ENCODE data around the gene WDFY2.

The WDFY2 gene

GRCh38 chr13:51599444-51600176 lies 15.3 kb downstream of the WDFY2 start:
- FAIRE-seq: no peak
- no peak for DNase-seq (ENCODE audit: low spot score)

GRCh38 chr13:51600703-51601102 lies 16.4 kb downstream of the WDFY2 start:
- DNase-seq (ENCODE audit: low spot score): no peak
- no peak for FAIRE-seq

DNA sequence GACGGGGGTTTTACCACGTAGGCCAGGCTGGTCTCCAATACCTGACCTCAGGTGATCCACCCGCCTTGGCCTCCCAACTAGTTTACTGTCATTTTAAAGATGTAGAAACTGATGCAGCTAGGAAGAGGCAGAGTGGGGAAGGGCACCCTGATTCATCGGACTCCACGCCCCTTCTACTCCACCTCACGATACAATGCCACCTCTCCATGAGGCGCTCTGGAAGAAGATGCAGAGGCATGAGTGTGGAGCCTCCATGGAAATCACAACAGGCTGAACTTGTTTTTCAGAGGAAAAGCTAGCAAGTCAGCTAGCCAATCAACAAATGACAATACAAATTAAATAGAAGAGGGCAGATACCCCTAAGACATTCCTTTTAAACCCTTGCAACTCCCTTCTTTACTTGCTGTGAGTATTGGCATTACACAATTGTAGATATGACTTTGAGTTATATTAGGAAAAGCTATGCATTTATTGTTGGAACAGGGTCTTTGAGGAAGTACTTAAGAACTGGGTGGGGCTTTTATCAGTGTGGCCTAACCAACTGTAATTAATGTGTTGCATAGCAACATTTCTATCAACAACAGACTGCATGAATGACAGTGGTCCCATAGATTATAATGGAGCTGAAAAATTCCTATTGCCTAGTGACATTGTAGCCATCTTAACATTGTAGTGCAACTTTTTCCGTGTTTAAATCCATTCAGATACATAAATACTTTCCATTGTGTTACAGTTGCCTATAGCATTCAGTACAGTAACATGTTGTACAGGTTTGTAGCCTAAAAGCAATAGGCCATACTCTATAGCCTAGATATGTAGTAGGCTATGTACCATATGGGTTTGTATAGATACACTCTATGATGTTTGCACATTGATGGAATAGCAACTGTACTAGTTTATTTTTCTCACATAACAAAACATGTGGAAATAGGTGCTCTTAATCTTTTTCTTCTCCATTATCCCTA lies 17.6 kb downstream of the WDFY2 start:
- no peak for DNase-seq (ENCODE audit: low spot score)
- no peak for FAIRE-seq

DNA sequence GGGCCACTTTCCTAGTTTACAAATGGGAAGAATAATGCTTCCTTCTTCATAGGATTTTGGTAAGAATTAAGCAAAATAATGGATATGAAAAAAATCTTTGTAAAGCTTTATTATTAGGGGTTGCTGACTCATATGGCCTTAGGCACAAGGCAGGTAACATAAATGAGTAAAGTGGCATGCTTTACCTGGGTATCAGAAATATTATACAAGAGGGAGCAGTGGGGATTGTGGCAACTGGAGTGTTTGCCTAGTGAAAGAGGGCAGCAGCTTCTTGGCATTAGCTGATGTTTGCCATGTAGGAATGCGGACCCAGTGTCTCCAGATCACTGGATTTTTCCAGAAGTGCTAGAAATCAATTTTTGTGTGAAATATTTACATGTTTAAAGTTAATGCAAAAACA lies 19.5 kb downstream of the WDFY2 start:
- no peak for FAIRE-seq

DNA sequence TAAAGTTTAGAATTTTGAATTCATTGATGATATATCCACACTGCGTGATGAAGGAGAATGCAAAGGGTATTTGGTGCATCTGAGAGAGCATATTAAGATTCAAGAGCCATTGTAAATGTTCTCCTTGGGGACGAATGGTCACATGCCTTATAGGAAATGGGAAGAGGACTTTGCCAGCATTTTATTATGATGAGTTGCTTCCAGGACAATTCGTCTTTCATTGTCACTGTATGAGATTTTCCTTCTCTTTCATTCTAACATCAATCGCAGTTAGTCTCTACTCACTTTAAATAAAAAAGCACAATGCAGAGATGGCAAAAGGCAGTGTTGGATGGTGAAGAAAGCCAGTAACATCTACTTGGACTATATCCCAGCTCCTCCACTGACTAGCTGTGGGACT lies 21.4 kb downstream of the WDFY2 start:
- FAIRE-seq (no peak), DNase-seq (ENCODE audit: low spot score) (no peak)

More for the DNA sequence above, 19.5 kb downstream of the WDFY2 start:
- DNase-seq (ENCODE audit: low spot score): no peak

- no peak for FAIRE-seq
- DNase-seq (ENCODE audit: low spot score): no peak
Observed at GRCh38 chr13:51607165-51607564, 22.9 kb downstream of the WDFY2 start.

GRCh38 chr13:51608857-51609406 lies 24.7 kb downstream of the WDFY2 start:
- FAIRE-seq: no peak
- DNase-seq (ENCODE audit: low spot score): no peak

DNA sequence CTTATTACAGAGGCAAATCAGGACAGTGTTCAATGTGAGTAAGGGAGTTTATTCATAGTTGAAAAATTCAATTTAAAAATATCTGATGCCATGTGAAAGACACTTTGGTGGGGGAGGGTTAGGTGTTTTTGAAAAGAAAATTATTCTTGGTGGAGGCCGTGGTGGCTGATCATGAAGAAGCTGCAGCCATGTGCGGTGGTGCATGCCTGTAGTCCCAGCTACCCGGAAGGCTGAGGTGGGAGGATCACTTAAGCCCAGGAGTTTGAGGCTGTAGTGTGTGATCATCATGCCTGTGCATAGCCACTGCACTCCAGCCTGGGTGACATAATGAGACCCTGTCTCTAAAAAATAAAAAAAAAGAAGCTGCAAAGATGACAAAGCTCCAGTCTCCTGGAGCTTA lies 28.6 kb downstream of the WDFY2 start:
- no peak for FAIRE-seq

GRCh38 chr13:51613535-51613934 lies 29.3 kb downstream of the WDFY2 start:
- no peak for DNase-seq (ENCODE audit: low spot score)
- no peak for FAIRE-seq

More for the DNA sequence above, 28.6 kb downstream of the WDFY2 start:
- no peak for DNase-seq (ENCODE audit: low spot score)

GRCh38 chr13:51614350-51614786 lies 30.1 kb downstream of the WDFY2 start:
- FAIRE-seq: no peak
- no peak for DNase-seq (ENCODE audit: low spot score)

GRCh38 chr13:51618626-51619025 lies 34.4 kb downstream of the WDFY2 start:
- FAIRE-seq (no peak), DNase-seq (ENCODE audit: low spot score) (no peak)

GRCh38 chr13:51619614-51620013 lies 35.4 kb downstream of the WDFY2 start:
- no peak for FAIRE-seq
- DNase-seq (ENCODE audit: low spot score): no peak

GRCh38 chr13:51620165-51620983 lies 36.1 kb downstream of the WDFY2 start:
- FAIRE-seq (no peak), DNase-seq (ENCODE audit: low spot score) (no peak)

- DNase-seq (ENCODE audit: low spot score): no peak
- no peak for FAIRE-seq
Observed at GRCh38 chr13:51621602-51622001, 37.3 kb downstream of the WDFY2 start.

- DNase-seq (ENCODE audit: low spot score): no peak
- no peak for FAIRE-seq
Observed at GRCh38 chr13:51623473-51623872, 39.2 kb downstream of the WDFY2 start.

GRCh38 chr13:51624207-51624606 lies 39.9 kb downstream of the WDFY2 start:
- no peak for FAIRE-seq
- no peak for DNase-seq (ENCODE audit: low spot score)

DNA sequence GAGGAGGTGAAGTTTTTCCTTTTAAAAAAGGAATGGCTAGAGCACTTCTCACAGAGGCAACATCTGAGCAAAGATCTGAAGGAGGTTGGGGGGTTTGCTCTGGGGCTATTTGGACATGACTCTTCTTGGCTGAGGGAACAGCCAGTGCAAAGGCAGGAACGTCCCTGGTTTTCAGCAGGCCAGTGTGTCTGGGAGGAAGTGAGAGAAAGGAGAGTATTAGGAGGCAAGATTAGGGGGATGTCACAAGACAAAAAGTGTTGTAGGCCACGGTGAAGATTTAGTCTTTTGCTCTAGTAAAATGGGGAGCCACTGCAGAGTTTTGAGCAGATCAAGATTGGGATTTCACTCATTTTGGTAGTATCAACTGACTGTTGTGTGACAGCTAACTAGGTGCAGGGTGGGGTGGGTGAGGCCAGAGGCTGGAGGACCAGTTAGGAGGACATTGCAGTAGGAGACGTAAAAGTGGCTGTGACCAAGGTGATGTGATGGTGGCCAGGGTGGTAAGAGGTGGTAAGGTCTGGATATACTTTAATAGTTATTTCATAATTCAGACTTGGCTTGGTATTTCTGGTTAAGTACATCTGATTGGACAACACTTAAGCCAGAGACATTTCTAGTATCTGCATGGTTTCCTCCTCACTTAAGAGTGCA lies 40.6 kb downstream of the WDFY2 start:
- FAIRE-seq (no peak), DNase-seq (ENCODE audit: low spot score) (no peak)

DNA sequence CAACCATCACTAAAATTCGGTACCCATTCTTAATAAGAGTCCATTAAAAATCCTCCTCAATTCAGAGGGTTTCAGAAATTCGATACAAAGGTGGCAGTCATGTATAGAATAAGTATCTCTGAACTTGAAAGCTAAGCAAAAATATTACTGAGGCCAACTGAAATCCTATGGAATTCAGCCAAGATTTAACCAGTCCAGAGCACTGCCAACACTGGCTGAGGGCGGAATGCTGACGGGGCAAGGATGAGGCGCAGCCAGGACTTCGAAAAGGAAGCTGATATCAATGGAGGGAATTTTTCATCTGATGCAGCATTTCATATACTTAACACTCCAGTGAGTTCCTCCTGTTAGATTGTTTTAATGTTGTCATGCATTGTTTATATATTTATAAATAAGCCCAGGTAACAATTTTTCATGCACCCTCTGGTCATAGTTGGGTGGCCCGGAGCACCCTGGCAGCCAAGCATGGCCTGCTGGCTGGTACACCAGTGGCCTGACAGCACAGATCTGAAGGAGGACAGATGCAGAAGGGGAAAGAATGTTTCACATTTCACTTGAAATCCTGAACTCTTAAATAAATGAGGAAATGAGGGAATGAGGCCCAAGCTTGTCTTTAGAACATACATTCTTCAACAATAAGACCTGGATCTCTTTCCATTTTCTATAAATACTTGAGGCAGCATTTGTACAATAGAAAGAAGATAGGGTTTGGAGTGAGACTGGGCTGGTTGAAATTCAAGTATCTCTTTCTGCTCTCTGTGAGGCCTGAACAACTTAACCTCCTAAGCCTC lies 41.5 kb downstream of the WDFY2 start:
- FAIRE-seq (no peak), DNase-seq (ENCODE audit: low spot score) (no peak)

DNA sequence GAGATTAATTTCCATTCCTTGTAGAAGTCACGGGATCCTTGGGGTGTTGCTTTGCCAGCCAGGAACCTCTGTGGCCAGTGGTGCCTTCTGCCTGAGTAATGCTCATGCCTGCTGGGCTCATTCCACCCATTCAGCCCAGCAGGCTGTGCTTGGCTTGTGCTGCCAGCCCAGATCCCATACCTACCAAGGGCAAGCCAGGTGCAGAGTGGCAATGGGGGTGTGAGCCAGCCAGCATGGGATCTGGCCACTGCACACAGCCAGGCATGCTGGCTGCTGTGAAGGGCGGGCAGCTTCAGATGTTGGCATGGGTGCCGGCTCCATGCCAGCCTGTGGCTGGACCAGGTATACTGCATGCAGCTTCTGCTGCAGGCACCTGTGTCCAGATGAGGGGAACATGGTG lies 42.5 kb downstream of the WDFY2 start:
- FAIRE-seq (no peak), DNase-seq (ENCODE audit: low spot score) (no peak)
